GM12874 (cell line): ENCODE results near the gene KRT6B.

Experiments used
- TF ChIP-seq, protein P1 (sequence below): IDR thresholded peaks from 2 replicates; pipeline ENCODE4 v1.5.1; 2011; ENCODE audit warnings: low read depth, mild to moderate bottlenecking, control low read depth, low read length, moderate library complexity; ENCODE audit not compliant: insufficient read depth

KRT6B gene

DNA sequence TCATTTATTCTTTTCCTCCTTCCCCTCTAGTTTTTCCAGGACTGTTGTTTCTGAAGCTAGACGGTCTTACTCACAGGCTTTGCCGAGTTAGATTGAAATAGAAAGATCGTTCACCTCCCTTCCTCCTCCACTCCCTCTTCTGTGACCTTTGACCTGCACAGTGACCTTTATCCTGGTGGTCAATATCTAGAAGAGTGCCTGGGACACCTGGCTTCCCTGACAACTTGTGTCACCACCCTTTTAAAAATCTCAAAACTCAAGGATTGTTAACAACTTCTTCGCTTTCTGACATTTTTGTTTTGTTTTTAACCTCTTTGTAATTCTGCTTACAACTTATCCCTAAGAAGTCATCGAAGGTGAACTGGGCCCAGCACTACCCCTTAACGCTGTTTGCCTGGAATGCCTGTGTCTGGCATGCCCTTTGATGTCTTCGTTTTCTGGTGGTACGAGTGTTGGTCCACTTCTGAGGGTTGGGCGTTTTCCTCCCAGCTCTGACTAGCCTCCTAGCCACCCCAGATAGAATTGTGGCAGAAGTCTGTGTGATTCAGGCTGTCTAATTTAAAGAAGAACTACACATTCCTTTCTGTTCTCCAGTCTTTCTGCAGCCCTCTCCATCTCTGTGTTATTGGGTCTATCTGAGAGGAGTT lies 15.0 kb downstream of the KRT6B start:
- TF ChIP-seq, protein P1, sequence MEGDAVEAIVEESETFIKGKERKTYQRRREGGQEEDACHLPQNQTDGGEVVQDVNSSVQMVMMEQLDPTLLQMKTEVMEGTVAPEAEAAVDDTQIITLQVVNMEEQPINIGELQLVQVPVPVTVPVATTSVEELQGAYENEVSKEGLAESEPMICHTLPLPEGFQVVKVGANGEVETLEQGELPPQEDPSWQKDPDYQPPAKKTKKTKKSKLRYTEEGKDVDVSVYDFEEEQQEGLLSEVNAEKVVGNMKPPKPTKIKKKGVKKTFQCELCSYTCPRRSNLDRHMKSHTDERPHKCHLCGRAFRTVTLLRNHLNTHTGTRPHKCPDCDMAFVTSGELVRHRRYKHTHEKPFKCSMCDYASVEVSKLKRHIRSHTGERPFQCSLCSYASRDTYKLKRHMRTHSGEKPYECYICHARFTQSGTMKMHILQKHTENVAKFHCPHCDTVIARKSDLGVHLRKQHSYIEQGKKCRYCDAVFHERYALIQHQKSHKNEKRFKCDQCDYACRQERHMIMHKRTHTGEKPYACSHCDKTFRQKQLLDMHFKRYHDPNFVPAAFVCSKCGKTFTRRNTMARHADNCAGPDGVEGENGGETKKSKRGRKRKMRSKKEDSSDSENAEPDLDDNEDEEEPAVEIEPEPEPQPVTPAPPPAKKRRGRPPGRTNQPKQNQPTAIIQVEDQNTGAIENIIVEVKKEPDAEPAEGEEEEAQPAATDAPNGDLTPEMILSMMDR: no peak

DNA sequence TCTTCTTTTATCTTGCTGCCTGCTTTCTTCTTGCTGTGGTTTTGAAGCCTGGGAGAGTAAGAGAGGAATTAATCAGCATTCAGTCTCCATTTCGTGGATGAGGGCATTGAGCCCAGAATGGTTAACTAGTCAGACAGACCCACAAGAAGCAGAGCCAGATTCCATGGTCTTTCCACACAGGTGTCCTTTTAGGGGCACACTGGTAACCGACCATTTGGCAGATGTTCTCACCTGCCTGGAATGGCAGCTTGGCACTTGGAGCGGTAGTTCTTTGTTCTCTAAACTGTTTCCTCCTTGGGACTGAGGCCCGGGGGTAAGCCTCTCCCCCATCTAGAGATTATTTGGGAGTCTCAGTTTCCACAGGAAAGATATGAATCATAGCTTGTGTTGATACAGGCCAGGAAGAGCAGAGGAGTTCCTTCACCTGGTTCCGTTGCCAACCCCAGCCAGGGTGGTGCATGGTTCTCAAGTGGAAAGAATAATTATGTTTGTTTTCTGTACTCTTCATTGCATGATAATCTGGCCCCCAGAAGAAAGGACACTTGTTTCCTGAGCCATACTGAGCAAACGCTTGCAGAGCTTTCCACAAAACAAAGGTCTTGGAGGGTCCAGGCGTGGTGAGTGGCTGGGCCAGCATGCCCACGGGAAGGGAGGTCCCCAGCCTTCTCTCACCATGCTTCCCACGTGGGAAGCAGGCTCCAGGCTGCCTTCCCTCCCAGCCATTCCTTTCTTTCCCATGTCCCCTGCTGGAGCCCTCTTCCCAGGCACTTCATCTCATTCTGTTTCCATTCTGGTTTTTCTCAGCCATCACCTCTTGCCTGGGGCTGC lies 15.7 kb downstream of the KRT6B start:
- TF ChIP-seq, protein P1: no peak

DNA sequence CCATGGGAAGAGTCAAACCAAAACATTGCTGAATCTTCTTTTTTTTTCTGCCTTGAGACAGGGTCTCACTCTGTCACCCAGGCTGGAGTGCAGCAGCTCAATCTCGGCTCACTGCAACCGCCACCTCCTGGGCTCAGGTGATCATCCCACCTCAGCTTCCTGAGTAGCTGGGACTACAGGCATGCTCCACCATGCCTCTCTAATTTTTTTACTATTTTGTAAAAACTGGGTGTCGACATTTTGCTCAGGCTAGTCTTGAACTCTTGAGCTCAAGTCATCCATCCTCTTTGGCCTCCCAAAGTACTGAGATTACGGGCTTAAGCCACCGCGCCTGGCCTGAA lies 16.3 kb downstream of the KRT6B start:
- TF ChIP-seq, protein P1: no peak

DNA sequence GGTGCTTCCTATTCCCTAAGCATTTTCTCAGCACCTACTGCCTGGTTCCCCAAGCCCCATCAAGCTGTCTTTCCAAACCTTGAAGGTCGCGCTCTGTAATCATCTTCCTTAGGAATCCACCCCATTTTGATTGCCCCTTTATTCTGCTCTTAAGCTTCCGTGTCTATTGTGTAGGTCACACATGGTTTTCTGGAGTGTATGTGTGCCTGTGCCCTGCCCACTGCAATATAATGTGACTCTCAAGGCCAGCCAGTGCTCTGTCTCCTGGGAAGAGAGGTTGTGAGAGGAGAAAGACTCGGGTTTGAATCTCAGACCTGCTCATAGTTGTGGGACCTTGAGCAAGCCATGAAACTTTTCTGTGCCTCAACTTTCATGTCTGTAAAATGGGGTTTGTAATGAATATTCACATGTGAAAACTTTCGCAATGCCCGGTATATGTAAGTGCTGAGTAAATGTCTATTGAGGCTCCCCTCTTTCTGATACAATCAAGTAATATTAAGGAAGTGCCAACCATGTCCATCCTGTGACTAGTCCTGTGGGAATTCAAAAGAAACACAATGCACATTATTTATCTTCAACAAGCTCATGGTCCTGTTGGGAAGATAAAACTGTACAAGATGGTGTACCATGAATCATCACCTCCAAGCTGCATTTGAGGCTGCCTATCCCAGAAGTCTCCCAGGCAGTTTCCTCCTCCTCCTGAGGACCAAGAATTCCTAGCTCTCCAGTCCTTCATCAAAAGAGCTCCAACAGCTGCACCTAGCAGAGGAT lies 17.0 kb downstream of the KRT6B start:
- TF ChIP-seq, protein P1: no peak

DNA sequence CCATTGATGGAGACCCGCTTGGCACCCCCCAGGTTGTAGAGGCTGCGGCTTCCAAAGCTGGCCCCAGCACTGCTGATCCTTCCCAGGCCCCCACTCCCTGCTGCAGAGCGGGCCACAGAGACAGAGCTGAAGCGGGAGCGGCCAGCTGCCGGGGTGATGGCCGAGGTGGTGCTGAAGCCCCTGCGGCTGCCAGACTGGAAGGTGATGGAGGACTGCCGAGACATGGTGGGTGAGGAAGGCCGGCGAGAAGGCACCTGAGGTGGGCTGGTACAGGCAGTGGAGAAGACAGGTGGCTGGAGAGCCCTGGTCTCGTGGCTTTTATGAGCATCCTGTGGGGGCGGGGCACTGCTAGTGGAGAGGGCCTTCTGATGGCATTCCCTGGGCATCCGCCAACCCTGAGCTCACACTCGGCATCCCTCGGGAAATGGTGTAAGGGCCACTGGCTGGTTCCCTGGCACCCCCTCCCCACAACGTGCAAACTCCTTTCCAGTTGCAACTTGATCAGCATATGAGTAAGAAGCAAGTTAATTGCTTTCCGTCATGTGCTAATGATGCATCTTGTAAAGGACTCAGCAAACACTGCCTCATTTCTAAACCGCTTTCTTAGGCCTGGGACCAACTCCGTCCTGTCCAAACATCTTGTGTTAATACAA lies 17.7 kb downstream of the KRT6B start, which contains the start of gene KRT75:
TSS of gene KRT75 (minus strand) at position 291 of the 653 bp plus-strand sequence. CDS start at position 224, 67 bp downstream.
- TF ChIP-seq, protein P1: no peak

DNA sequence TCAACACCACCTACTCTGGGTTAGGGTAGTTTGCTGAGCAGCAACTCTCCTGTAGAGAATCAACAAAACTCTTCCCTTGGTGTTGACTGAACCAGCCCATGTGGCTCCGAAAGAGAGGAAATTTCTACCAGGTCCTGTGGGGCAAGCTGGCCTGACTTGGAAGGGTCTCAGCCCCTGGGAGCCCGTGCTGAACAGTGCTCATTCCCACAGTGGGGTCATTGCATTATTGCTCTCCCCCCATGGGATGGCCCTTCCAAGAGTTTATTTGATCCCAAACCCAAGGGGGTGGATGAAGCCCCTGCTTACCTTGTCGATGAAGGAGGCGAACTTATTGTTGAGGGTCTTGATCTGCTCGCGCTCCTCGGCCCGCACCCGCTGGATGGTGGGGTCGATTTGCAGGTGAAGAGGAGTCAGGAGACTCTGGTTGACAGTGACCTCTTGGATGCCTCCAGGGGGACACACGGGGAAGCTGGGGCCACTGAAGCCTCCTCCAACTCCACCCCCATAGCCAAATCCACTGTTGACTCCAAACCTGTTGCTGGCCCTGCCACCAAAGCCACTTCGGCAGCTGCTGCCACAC lies 18.4 kb downstream of the KRT6B start:
- TF ChIP-seq, protein P1: no peak
